SK-MEL-5 (cell line): ENCODE data around the gene OR8D4. TPM values are rescaled to one million over a fixed set of nuclear protein-coding genes. Genes with fewer than 3 reads are reported as not detected.

ENCODE experiments used
- DNase-seq: peaks from one replicate; pipeline ENCODE4 v3.0.0-alpha.2; 2016; ENCODE audit warnings: low read depth, low spot score
- in situ Hi-C: cut with HindIII; loops from 2 replicates; pipeline ENCODE4 v1.10.0; 2016; ENCODE audit warnings: low sequenced_read_pairs, high pct_unique_total_duplicates, low pct_unique_long_range_greater_than_20kb
- total RNA-seq: library from RNA; depleted of rRNA; stranded (reverse); fragments of >200 nt; shearing (Covaris generic); gene quantifications from 2 replicates; pipeline ENCODE4 v1.2.3, GENCODE V29; 2014; rRNA removed

OR8D4 gene
- total RNA-seq, 1 experiment from 2014 or later: not detected

DNA sequence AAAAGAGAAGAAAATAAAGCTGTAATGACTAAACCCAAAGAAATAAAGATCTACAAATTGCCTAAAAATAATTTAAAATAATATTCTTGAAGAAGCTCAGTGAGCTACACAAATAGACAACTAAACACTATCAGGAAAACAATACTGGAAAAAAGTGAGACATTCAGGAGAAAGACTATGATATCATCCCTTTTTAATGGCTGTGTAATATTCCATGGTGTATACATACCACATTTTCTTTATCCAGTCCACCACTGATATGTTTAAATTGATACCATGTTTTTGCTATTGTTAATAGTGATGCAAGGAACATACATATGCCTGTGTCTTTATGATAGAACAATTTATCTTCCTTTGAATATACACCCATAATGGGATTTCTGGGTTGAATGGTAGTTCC, 54.8 kb downstream of the OR8D4 start:
- DNase-seq: no peak
- in situ Hi-C loops: no loop called here

Other genes with a start within 250 kb of the OR8D4 start
- gene SCN3B, start 247.5 kb upstream of the OR8D4 start, total RNA-seq: 0.08 and 0.11 TPM in 2 replicates
- gene ZNF202, start 160.5 kb upstream of the OR8D4 start, total RNA-seq: 5.8 and 7.6 TPM in 2 replicates
- gene OR6X1, start 147.6 kb upstream of the OR8D4 start, total RNA-seq: not detected in 2 replicates
- gene OR6M1, start 95.8 kb upstream of the OR8D4 start, total RNA-seq: not detected in 2 replicates
- gene TMEM225, start 16.5 kb upstream of the OR8D4 start, total RNA-seq: not detected in 2 replicates
- gene OR4D5, start 37.5 kb downstream of the OR8D4 start, total RNA-seq: not detected in 2 replicates
- gene OR6T1, start 41.7 kb downstream of the OR8D4 start, total RNA-seq: not detected in 2 replicates
- not detected in 2 replicates for gene OR10S1, start 75.6 kb downstream of the OR8D4 start, total RNA-seq
- gene OR10G6, start 93.0 kb downstream of the OR8D4 start, total RNA-seq: not detected in 2 replicates
- gene OR10G4, start 110.8 kb downstream of the OR8D4 start, total RNA-seq: not detected in 2 replicates
- gene OR10G9, start 120.8 kb downstream of the OR8D4 start, total RNA-seq: not detected in 2 replicates
- gene OR10G8, start 124.6 kb downstream of the OR8D4 start, total RNA-seq: not detected in 2 replicates
- gene OR10G7, start 139.2 kb downstream of the OR8D4 start, total RNA-seq: not detected in 2 replicates
- 5.2 and 6.6 TPM in 2 replicates for gene VWA5A, start 213.3 kb downstream of the OR8D4 start, total RNA-seq